GM12872 (cell line): Measurements from ENCODE around the gene TNFRSF1A.

Experiments
- TF ChIP-seq, protein P1 (sequence below): IDR thresholded peaks from 3 replicates; pipeline ENCODE4 v1.5.1; 2011; ENCODE audit warnings: low read depth, mild to moderate bottlenecking, low read length, moderate library complexity; ENCODE audit not compliant: insufficient read depth

TNFRSF1A gene

DNA sequence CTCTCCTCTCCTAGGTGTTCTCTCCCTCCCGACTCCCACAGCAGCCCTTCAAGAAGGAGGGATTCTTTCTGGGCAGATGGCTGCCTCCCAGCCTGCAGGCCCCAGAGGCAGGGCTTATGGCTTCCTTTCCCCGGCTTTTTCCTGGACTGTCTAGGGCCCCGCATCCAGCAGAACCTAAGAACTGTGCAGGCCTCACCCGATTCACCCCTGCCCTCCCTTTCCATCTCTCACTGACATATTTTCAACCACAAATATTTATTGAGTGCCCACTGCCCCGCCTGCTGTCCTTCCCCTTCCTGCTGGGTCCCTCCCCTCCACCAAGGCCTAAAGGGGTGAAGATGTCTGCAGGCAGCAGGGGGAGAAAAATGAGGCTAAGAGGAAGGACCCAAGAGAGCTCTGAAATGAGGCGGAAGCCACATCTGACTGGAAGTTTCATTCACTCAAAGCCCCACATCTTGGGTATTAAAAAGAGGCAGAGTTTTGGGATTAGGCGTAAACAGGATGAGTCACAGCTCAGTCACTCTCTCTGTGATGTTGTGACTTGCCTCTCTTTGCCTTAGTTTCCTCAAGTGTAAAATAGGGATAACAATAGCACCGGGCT is 30.6 kb upstream of the TNFRSF1A start:
- TF ChIP-seq, protein P1, sequence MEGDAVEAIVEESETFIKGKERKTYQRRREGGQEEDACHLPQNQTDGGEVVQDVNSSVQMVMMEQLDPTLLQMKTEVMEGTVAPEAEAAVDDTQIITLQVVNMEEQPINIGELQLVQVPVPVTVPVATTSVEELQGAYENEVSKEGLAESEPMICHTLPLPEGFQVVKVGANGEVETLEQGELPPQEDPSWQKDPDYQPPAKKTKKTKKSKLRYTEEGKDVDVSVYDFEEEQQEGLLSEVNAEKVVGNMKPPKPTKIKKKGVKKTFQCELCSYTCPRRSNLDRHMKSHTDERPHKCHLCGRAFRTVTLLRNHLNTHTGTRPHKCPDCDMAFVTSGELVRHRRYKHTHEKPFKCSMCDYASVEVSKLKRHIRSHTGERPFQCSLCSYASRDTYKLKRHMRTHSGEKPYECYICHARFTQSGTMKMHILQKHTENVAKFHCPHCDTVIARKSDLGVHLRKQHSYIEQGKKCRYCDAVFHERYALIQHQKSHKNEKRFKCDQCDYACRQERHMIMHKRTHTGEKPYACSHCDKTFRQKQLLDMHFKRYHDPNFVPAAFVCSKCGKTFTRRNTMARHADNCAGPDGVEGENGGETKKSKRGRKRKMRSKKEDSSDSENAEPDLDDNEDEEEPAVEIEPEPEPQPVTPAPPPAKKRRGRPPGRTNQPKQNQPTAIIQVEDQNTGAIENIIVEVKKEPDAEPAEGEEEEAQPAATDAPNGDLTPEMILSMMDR, result no peak

DNA sequence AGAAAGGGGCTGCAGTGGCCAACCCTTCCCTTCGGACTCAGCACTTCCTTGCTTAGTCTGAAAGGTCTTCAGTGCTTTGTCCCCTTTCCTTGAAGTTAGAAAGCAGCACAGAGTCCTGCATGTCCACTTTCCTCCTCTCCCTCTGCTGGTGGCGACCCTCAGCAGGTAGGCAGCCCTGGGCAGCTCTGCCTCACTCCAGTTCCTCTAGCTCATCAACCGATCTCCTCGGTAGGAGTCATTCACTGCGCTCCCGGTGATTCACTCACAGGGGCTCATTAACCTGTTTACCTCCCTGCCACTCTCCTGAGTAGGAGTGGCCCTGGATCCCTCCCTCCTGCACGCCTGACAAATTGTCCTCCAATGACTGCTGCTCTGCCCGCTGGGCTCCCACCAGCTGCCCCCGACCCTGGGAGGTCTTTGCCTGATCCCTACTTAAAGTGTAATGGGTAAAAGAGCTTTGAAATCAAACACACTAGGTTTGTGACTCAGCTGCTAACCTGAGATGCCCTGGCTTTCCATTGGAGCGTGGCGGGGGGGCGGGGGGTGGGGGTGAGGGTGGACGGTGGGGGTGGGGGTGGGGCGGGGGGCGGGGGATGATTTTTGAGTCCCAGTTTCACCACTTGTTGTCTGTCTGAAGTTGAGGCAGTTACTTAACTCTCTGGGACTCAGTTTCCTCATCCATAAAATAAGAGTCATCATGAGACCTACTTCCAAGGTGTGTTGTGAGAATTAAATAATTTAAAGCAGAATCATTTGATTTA is 29.3 kb upstream of the TNFRSF1A start:
- TF ChIP-seq, protein P1, result no peak

DNA sequence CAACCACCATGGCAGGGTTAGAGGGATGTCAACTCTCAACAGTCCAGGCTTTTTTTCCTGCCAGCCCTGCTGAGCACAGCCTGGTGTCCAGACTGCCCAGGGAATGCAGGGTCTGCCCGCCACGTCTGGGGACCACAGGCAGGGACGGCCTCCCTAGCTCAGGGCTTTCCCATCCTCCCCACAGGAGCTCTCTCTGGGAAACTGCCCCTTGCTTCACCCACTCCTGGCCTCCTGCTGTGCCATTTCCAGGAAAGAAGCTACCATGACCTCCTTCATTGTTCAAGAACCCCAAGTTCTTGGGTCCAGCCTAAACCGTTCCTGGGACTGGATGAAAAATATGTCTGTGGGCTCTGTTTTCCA is 28.7 kb upstream of the TNFRSF1A start:
- TF ChIP-seq, protein P1, result no peak

DNA sequence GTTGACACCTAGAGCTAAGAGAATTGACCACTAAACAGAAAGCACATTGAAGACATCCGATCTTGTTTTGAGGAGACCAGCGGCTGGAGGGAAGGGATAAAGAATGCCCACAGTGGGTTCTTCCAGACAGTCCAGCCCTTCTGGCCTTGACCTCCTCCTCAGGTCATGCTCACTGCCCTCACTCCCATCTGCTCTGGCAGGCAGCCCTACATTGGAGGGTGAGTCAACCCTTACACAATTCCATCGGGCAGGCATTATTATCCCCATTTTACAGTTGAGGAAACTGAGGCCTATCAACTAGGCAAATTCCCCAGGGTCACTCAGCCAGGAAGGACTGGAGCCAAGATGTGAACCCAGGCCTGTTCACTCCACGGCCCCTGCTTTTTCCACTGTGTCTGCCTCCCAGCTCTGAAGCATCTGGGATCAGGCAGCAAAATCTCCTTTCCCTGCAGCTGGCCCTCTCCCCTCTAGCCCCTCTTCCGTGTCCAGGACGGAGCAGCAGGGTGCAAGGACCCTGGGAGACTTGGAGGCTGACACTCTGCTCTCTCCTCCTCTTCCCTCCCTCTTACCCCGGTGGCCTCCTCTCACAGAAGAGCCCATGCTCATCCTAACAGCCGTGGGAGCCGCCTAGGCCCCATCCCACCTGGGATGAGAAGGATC is 28.2 kb upstream of the TNFRSF1A start:
- TF ChIP-seq, protein P1, result no peak

DNA sequence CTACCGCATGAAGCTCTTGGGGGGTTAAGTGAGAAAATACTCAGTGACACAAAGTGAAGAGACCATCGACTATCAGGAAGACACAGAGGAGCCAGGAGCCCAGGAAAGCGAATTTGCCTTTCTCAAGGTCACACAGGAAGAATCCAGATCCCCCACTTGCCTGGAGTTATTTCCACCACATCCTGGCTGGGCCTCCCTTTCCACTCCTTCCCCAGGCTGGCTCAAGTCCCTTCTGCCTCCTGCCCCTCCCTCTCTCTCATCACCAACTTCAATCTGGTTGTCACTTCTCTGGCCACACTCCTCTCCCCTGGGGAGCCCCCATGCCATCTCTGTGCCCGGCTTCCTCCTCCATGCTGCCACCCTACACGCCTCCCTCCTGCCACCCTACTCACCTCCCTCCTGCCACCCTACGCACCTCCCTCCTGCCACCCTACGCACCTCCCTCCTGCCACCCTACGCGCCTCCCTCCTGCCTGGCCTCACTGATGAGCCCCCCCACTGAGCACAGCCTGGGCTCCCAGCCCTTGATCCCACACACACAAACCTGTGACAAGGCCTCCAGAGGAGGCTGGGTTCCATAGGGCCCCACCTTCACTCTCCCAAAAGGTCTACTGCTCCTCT is 27.1 kb upstream of the TNFRSF1A start:
- TF ChIP-seq, protein P1, result no peak

DNA sequence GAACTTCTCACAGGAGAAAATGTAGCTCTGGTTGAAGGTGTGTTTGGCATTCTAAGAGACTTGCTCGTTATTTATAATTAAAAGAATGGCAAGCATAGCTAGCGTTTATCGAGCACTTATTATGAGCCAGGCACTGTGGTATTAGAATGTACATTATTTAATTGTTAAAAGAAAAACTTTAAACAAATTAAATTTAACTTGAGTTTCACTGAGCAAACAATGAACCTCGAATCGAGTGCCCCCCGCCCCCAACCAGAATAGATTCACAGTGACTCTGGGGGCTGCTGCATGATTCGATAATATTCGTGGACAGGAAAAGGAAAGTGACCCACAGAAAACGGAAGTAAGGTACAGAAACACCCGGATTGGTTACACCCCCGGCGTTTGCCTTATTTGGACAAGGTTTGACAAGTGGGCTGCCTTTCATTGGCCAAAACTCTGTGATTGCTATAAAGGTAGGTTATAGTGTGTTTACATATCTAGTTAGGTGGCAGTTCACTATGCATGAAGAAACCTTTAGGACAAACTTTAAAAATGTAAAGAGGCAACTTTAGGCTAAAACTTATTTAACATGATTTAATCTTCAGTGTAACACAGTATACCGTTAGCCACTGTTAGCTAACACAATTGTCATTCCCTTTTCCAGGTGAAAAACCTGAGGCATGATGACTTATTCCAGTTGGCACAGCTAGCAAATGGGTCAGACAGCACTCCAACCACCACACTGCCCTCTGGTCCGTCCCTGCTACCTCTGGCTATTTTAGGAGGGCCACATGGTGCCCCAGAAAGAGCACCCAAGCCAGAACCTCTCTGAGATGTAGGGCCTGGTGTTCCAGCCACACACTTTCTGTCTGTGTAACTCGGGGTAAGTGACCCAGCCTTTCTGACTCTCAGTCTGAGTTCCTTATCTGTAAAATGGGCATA is 26.4 kb upstream of the TNFRSF1A start:
- TF ChIP-seq, protein P1, result no peak
